Chondrocyte (in vitro differentiated cells): ENCODE measurements around the gene MAPK6. TPM values are rescaled to one million over a fixed set of nuclear protein-coding genes. Genes with fewer than 3 reads are reported as not detected.

Experiments
- DNase-seq: peaks from one replicate; pipeline ENCODE4 v3.0.0; 2021; ENCODE audit warnings: mixed read lengths, low spot score
- H3K27ac Mint-ChIP-seq: one replicate; pipeline ENCODE4 v1.8.0; 2021; ENCODE audit warnings: mild to moderate bottlenecking, moderate library complexity, mixed read lengths; ENCODE audit not compliant: unreplicated experiment
- H3K27me3 Mint-ChIP-seq: 2 replicates; pipeline ENCODE4 v1.8.0; 2021; ENCODE audit warnings: low read depth, mixed read lengths
- H3K36me3 Mint-ChIP-seq: 2 replicates; pipeline ENCODE4 v1.8.0; 2021; ENCODE audit warnings: low read depth, mixed read lengths
- H3K4me1 Mint-ChIP-seq: 2 replicates; pipeline ENCODE4 v1.8.0; 2021; ENCODE audit warnings: low read depth, mild to moderate bottlenecking, mixed read lengths
- H3K4me3 Mint-ChIP-seq: one replicate; pipeline ENCODE4 v1.8.0; 2021; ENCODE audit warnings: mild to moderate bottlenecking, moderate library complexity, mixed read lengths; ENCODE audit not compliant: unreplicated experiment
- H3K9me3 Mint-ChIP-seq: 2 replicates; pipeline ENCODE4 v1.8.0; 2021; ENCODE audit warnings: low read depth, mixed read lengths
- total RNA-seq: library from RNA; stranded (reverse); gene quantifications from 3 replicates; pipeline ENCODE4 v1.2.1, GENCODE V29; 2021
- TF ChIP-seq, protein P1 (sequence below): fragments of 200-600 bp; sonication (generic); IDR thresholded peaks from 2 replicates; pipeline ENCODE4 v1.5.0; 2021; ENCODE audit warnings: antibody characterized with exemption, mild to moderate bottlenecking, moderate library complexity

Gene MAPK6
- total RNA-seq, 1 donor from 2014 or later, result 59.0 TPM

DNA sequence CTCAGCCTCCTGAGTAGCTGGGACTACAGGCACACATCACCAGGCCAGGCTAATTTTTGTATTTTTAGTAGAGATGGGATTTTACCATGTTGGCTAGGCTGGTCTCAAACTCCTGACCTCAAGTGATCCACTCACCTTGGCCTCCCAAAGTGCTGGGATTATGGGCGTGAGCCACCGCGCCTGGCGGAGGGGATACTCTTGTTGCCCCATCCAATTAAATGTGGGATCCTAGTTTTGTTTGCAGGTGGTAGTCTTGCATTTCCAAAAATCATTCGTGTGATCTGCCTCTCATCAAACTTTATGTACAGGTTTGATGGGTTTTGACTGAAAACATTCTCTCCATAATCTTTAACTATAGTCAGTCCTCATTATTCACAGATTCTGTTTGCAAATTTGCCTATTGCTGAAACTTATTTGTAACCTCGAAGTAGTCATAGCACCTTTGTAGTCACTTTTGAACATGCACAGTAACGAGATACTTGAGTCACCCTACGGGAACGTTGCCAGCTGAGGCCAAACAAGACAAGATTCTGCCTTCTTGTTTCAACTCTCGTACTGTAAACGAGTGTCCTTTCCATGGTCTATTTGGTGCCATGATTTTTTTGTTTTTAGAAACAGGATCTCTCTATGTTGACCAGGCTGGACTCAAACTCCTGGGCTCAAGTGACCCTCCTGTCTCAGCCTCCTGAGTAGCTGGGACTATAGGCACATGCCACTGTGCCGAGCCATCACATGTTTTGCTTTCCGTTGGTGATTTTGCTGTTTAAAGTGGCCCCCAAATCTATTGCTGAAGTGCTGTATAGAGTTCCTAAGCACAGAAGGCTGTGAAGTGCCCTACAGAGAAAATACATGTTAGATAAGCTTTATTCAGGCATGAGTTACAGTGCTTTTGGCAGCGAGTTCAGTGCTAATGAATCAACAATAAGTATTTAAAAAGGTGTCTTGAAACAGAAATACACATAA lies 8.1 kb upstream of the MAPK6 start:
- Mint-ChIP-seq H3K9me3 (no peaks in the 10 kb centered on the region), H3K4me3 (no peak overlapping the region), H3K27me3 (no peaks in the 10 kb centered on the region), H3K4me1 (peaks cover 10% of the 10 kb centered on the region), H3K27ac (no peak overlapping the region), H3K36me3 (no peaks in the 10 kb centered on the region)
- TF ChIP-seq, protein P1, sequence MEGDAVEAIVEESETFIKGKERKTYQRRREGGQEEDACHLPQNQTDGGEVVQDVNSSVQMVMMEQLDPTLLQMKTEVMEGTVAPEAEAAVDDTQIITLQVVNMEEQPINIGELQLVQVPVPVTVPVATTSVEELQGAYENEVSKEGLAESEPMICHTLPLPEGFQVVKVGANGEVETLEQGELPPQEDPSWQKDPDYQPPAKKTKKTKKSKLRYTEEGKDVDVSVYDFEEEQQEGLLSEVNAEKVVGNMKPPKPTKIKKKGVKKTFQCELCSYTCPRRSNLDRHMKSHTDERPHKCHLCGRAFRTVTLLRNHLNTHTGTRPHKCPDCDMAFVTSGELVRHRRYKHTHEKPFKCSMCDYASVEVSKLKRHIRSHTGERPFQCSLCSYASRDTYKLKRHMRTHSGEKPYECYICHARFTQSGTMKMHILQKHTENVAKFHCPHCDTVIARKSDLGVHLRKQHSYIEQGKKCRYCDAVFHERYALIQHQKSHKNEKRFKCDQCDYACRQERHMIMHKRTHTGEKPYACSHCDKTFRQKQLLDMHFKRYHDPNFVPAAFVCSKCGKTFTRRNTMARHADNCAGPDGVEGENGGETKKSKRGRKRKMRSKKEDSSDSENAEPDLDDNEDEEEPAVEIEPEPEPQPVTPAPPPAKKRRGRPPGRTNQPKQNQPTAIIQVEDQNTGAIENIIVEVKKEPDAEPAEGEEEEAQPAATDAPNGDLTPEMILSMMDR, result no peak
- DNase-seq, result no peak

DNA sequence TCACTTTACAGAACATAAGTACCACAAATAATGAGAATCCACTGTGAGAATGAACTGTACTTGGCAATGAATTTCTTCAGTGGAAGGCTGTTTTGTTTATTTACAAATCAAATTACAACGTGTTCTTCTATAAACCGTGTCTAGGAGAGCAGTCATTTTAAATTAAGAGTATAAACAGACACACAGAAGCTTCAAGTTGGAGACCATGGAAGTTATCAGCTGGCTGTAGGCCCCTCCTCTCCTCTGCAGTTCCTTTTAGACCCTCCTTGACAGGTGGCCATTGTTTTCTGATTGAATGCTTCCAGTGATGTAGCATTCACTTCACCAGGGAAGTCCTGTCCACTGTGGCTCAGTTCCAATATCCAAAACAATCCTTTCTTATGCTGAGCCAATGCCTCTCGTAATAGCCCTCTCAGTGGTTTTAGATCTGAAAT lies 7.3 kb upstream of the MAPK6 start:
- no peak for DNase-seq
- Mint-ChIP-seq H3K9me3 (no peaks in the 10 kb centered on the region), H3K4me3 (no peak overlapping the region), H3K4me1 (peaks cover 4% of the 10 kb centered on the region), H3K36me3 (no peaks in the 10 kb centered on the region), H3K27ac (no peak overlapping the region), H3K27me3 (no peaks in the 10 kb centered on the region)
- TF ChIP-seq, protein P1, result no peak

- TF ChIP-seq, protein P1, result no peak
- no peaks in the 10 kb centered on the region for H3K4me1 Mint-ChIP-seq
- H3K27me3 Mint-ChIP-seq, result no peaks in the 10 kb centered on the region
- H3K9me3 Mint-ChIP-seq, result no peaks in the 10 kb centered on the region
- no peaks in the 10 kb centered on the region for H3K36me3 Mint-ChIP-seq
- H3K4me3 Mint-ChIP-seq, result no peak overlapping the region
- no peak for DNase-seq
- no peak overlapping the region for H3K27ac Mint-ChIP-seq
Observed at GRCh38 chr15:52012210-52012609, 6.8 kb upstream of the MAPK6 start.

DNA sequence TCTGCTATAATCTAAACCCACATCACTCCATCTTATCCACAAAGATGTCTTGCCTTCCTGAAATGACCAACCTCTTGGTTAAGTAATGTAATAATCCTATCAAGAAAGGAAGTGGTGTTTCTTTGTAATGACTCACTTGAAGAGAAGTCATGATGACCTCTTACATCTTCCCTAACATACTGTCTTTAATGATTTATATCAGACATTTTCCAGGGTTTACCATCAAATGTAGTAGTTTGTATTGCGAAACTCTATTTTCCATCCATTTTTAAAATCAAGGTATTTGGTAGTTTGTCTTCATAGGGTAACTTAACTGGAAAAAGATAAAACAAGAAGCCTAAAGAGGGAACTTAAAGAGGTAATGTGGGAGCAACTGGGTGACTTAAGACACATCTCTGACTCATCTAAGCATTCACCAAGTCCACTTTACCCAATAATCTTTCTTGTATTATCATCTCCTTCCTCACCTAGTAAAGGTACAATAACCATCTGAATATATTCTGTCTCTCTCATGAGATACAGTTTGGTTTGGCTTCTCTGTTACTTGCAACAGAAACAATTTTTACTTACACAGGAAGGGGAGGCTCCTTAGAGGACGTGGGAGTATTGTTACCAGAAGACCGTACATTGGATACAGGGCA lies 5.7 kb upstream of the MAPK6 start:
- Mint-ChIP-seq H3K27me3 (no peaks in the 10 kb centered on the region), H3K9me3 (no peaks in the 10 kb centered on the region), H3K27ac (no peak overlapping the region), H3K4me3 (no peak overlapping the region), H3K4me1 (peaks cover 2% of the 10 kb centered on the region), H3K36me3 (no peaks in the 10 kb centered on the region)
- TF ChIP-seq, protein P1, result no peak
- no peak for DNase-seq

- no peaks in the 10 kb centered on the region for H3K9me3 Mint-ChIP-seq
- TF ChIP-seq, protein P1, result no peak
- no peak for DNase-seq
- H3K4me3 Mint-ChIP-seq, result no peak overlapping the region
- no peaks in the 10 kb centered on the region for H3K27me3 Mint-ChIP-seq
- peaks cover 8% of the 10 kb centered on the region for H3K4me1 Mint-ChIP-seq
- H3K27ac Mint-ChIP-seq, result no peak overlapping the region
- no peaks in the 10 kb centered on the region for H3K36me3 Mint-ChIP-seq
Observed at GRCh38 chr15:52014616-52015015, 4.4 kb upstream of the MAPK6 start.
